Measurements from ENCODE around the gene GFY. TPM values are rescaled to one million over a fixed set of nuclear protein-coding genes. Genes with fewer than 3 reads are reported as not detected.

The GFY gene
- total RNA-seq, 4 donors from 2014 or later, result not detected

GRCh38 chr19:49422407-49423070, 2.6 kb upstream of the GFY start:
- Histone ChIP-seq H3K27me3 (peaks cover 33 to 69% of the 10 kb centered on the region in 2 donors), H3K36me3 (no peaks in the 10 kb centered on the region), H3K9me3 (no peaks in the 10 kb centered on the region), H3K4me3 (no peak overlapping the region), H3K4me1 (peaks cover 0 to 17% of the 10 kb centered on the region in 2 donors), H3K27ac (no peak overlapping the region)
- TF ChIP-seq POLR2A (IDR thresholded peaks at IDR 0.05) (no peak), CTCF (IDR thresholded peaks at IDR 0.05) (no peak)
- DNase-seq, result no peak
- intact Hi-C loops (cut with DNase I; ENCODE audit: low total_unique reads), result no loop called here

- Histone ChIP-seq H3K4me1 (peaks cover 0 to 17% of the 10 kb centered on the region in 2 donors), H3K36me3 (no peaks in the 10 kb centered on the region), H3K27ac (no peak within 1 kb of the TSS), H3K27me3 (peaks cover 41 to 72% of the 10 kb centered on the region in 2 donors), H3K9me3 (no peaks in the 10 kb centered on the region), H3K4me3 (no peak within 1 kb of the TSS)
- intact Hi-C loops (cut with DNase I; ENCODE audit: low total_unique reads), result no loop called here
- no peak for DNase-seq
- TF ChIP-seq CTCF (IDR thresholded peaks at IDR 0.05), result no peak
- no peak for TF ChIP-seq POLR2A (IDR thresholded peaks at IDR 0.05)
Measured at GRCh38 chr19:49423071-49423984, 1.9 kb upstream of the GFY start, which contains the start of gene PTH2. Gene PTH2, minus strand, starts transcription at chr19:49423441. Its CDS starts 102 bp downstream, at chr19:49423339.

- Histone ChIP-seq H3K27ac (no peak overlapping the region), H3K36me3 (no peaks in the 10 kb centered on the region), H3K4me3 (no peak overlapping the region), H3K27me3 (peaks cover 44 to 72% of the 10 kb centered on the region in 2 donors), H3K9me3 (no peaks in the 10 kb centered on the region), H3K4me1 (peaks cover 0 to 17% of the 10 kb centered on the region in 2 donors)
- TF ChIP-seq CTCF (IDR thresholded peaks at IDR 0.05) (no peak), POLR2A (IDR thresholded peaks at IDR 0.05) (no peak)
- intact Hi-C loops (cut with DNase I; ENCODE audit: low total_unique reads), result no loop called here
- no peak for DNase-seq
Measured at GRCh38 chr19:49423985-49424303, 1.2 kb upstream of the GFY start.

- Histone ChIP-seq H3K4me1 (peaks cover 0 to 14% of the 10 kb centered on the region in 2 donors), H3K4me3 (no peak overlapping the region), H3K27ac (no peak overlapping the region), H3K9me3 (no peaks in the 10 kb centered on the region), H3K36me3 (no peaks in the 10 kb centered on the region), H3K27me3 (peaks cover 32 to 74% of the 10 kb centered on the region in 2 donors)
- TF ChIP-seq CTCF (IDR thresholded peaks at IDR 0.05) (no peak), POLR2A (IDR thresholded peaks at IDR 0.05) (no peak)
- intact Hi-C loops (cut with DNase I; ENCODE audit: low total_unique reads), result no loop called here
- DNase-seq, result no peak
Measured at GRCh38 chr19:49425922-49426592, 869 bp downstream of the GFY start.
